Upper lobe of left lung (tissue), 6 donors: ENCODE results near the gene CCDC120. TPM values are rescaled to one million over a fixed set of nuclear protein-coding genes. Genes with fewer than 3 reads are reported as not detected.

Source experiments
- ATAC-seq, 2 donors: fragments of 200-7000 bp; cut with Tn5 transposase; one replicate each; pipeline ENCODE4 v1.9.1; 2022; ENCODE audit warnings: mild to moderate bottlenecking in 2 of 2, moderate library complexity in 2 of 2; ENCODE audit not compliant: low FRiP score in 2 of 2
- DNase-seq, 2 donors: peaks; one replicate each; pipeline ENCODE4 v3.0.0-alpha.2; 2019 to 2020
- H3K27ac ChIP-seq, 4 donors: fragments of 200-600 bp; sonication (generic); one replicate each; pipeline ENCODE4 v1.5.1; 2016 to 2019
- H3K27me3 ChIP-seq, 4 donors: fragments of 200-600 bp; sonication (generic); one replicate each; pipeline ENCODE4 v1.5.1; 2017 to 2019
- H3K36me3 ChIP-seq, 4 donors: fragments of 200-600 bp; sonication (generic); one replicate each; pipeline ENCODE4 v1.5.1; 2016 to 2019
- H3K4me1 ChIP-seq, 4 donors: fragments of 200-600 bp; sonication (generic); one replicate each; pipeline ENCODE4 v1.5.1; 2018 to 2019
- H3K4me3 ChIP-seq, 4 donors: fragments of 200-600 bp; sonication (generic); one replicate each; pipeline ENCODE4 v1.5.1; 2017 to 2019; ENCODE audit warnings: mild to moderate bottlenecking in 2 of 4, moderate library complexity in 1 of 4
- H3K9me3 ChIP-seq, 4 donors: fragments of 200-600 bp; sonication (generic); one replicate each; pipeline ENCODE4 v1.5.1; 2018 to 2019
- EP300 ChIP-seq, 4 donors: sonication (generic); formaldehyde crosslinking; IDR thresholded peaks; one replicate each; pipeline ENCODE4 v1.5.1; 2017; ENCODE audit warnings: antibody characterized with exemption in 4 of 4, control low read depth in 2 of 4
- POLR2A ChIP-seq, 4 donors: fragments of 450-650 bp; IDR thresholded peaks; one replicate each; pipeline ENCODE4 v1.5.1; 2016 to 2017; ENCODE audit warnings: antibody characterized with exemption in 4 of 4, mild to moderate bottlenecking in 2 of 4
- POLR2AphosphoS5 ChIP-seq, 2 donors: sonication (generic); formaldehyde crosslinking; IDR thresholded peaks; one replicate each; pipeline ENCODE4 v1.5.1; 2017; ENCODE audit warnings: antibody characterized with exemption in 2 of 2
- WGBS, 2 donors: methylation state at CpG; one replicate each; pipeline ENCODE4 v1.1.5; 2017 to 2018; 5-methylcytosine and 5-hydroxymethylcytosine counted together
- total RNA-seq, 6 donors: library from RNA; depleted of rRNA in 4 of 6; stranded (reverse); fragments of >200 nt in 4 of 6; gene quantifications; one replicate each; pipeline versions ENCODE4 v1.1.0 to v1.2.1, GENCODE V29; 2016 to 2021
- TF ChIP-seq, protein P1 (sequence below), 6 experiments: fragments of 450-650 bp in 4 of 6; fragments of 200-600 bp in 2 of 6; sonication (generic) in 2 of 6; IDR thresholded peaks; one replicate each; pipeline ENCODE4 v1.5.1; 2016 to 2019; ENCODE audit warnings: antibody characterized with exemption in 6 of 6
- donor health status: DM: no; HTN: no; CAD: no; lungs with moderate emphysema.
- donor health status: DM: no; HTN: yes; CAD: no; lungs with severe emphysema.

CCDC120 gene
- total RNA-seq, 6 donors from 2014 or later = 6.0 to 13.5 (median 9.9) TPM

DNA sequence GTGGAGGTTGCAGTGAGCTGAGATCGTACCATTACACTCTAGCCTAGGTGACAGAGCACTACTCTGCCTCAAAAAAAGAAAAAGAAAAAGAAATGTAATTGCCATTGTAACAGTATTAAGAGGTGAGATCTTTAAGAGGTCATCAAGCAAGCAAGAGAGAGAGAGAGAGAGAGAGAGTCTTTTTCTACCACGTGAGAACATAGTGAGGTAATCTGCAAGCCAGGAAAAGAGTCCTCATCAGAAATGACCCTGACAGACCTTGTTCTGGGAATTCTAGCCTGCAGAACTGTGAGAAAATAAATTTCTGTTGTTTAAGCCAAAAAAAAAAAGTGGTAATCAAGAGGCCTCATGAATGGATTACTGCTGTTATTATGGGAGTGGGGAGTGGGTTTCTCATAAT lies 49.8 kb downstream of the CCDC120 start:
- Histone ChIP-seq H3K36me3 (peaks cover 0 to 20% (median 6%) of the 10 kb centered on the region in 4 donors), H3K4me1 (no peaks in the 10 kb centered on the region), H3K4me3 (no peak overlapping the region), H3K27ac (no peak overlapping the region), H3K27me3 (no peaks in the 10 kb centered on the region), H3K9me3 (no peaks in the 10 kb centered on the region)
- ATAC-seq = no peak
- DNase-seq = no peak
- no peak for TF ChIP-seq POLR2A (IDR thresholded peaks at IDR 0.05)
- no peak for TF ChIP-seq EP300 (IDR thresholded peaks at IDR 0.05)
- TF ChIP-seq POLR2AphosphoS5 (IDR thresholded peaks at IDR 0.05) = no peak
- TF ChIP-seq, protein P1, sequence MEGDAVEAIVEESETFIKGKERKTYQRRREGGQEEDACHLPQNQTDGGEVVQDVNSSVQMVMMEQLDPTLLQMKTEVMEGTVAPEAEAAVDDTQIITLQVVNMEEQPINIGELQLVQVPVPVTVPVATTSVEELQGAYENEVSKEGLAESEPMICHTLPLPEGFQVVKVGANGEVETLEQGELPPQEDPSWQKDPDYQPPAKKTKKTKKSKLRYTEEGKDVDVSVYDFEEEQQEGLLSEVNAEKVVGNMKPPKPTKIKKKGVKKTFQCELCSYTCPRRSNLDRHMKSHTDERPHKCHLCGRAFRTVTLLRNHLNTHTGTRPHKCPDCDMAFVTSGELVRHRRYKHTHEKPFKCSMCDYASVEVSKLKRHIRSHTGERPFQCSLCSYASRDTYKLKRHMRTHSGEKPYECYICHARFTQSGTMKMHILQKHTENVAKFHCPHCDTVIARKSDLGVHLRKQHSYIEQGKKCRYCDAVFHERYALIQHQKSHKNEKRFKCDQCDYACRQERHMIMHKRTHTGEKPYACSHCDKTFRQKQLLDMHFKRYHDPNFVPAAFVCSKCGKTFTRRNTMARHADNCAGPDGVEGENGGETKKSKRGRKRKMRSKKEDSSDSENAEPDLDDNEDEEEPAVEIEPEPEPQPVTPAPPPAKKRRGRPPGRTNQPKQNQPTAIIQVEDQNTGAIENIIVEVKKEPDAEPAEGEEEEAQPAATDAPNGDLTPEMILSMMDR (IDR thresholded peaks at IDR 0.05) = no peak
- WGBS, 2 donors = 61 to 73% methylated on average over 2 of the region's 2 CpGs

DNA sequence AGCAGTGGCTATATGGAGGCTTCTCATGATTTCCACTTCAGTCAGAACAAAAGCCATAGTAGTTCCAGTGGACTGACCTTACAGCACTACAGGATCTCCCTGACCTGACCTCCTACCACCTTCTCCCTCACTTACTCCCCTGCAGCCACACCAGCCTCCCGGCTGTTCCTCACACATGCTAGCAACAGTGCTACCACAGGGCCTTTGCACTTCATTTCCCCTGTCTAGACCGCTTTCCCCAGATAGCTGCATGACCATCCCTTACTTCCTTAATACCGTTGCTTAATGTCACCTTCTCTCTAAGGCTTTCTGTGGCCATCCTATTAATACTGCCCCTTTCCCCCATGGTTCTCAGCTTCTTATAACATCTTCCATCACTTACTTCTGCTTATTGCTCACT lies 51.6 kb downstream of the CCDC120 start:
- TF ChIP-seq POLR2A (IDR thresholded peaks at IDR 0.05) (no peak), POLR2AphosphoS5 (IDR thresholded peaks at IDR 0.05) (no peak), EP300 (IDR thresholded peaks at IDR 0.05) (no peak)
- TF ChIP-seq, protein P1 (IDR thresholded peaks at IDR 0.05) = no peak
- H3K4me1 ChIP-seq = no peaks in the 10 kb centered on the region
- H3K9me3 ChIP-seq = no peaks in the 10 kb centered on the region
- H3K27me3 ChIP-seq = no peaks in the 10 kb centered on the region
- no peak overlapping the region for H3K27ac ChIP-seq
- DNase-seq = no peak
- H3K36me3 ChIP-seq = peaks cover 0 to 32% (median 10%) of the 10 kb centered on the region in 4 donors
- H3K4me3 ChIP-seq = no peak overlapping the region
- WGBS, 2 donors = 68 to 94% methylated on average over 3 of the region's 3 CpGs
- ATAC-seq = no peak

- H3K36me3 ChIP-seq = peaks cover 0 to 46% (median 20%) of the 10 kb centered on the region in 4 donors
- no peaks in the 10 kb centered on the region for H3K27me3 ChIP-seq
- no peak overlapping the region for H3K27ac ChIP-seq
- H3K4me1 ChIP-seq = no peaks in the 10 kb centered on the region
- H3K4me3 ChIP-seq = no peak overlapping the region
- TF ChIP-seq EP300 (IDR thresholded peaks at IDR 0.05) = no peak
- no peak for TF ChIP-seq POLR2A (IDR thresholded peaks at IDR 0.05)
- TF ChIP-seq, protein P1 (IDR thresholded peaks at IDR 0.05) = no peak
- no peak for TF ChIP-seq POLR2AphosphoS5 (IDR thresholded peaks at IDR 0.05)
- no peak for ATAC-seq
- WGBS, 2 donors = 81% methylated on average over 3 of the region's 3 CpGs; no CpG with 5 or more reads in 1 of the 2 donors
- DNase-seq = no peak
- no peaks in the 10 kb centered on the region for H3K9me3 ChIP-seq
These were observed 53.0 kb downstream of the CCDC120 start for GRCh38 chrX:49111791-49112190.

GRCh38 chrX:49116076-49116475 lies 57.3 kb downstream of the CCDC120 start:
- DNase-seq (no peak), ATAC-seq (no peak)
- Histone ChIP-seq H3K4me1 (no peaks in the 10 kb centered on the region), H3K4me3 (no peak overlapping the region), H3K9me3 (no peaks in the 10 kb centered on the region), H3K36me3 (peaks cover 0 to 74% (median 26%) of the 10 kb centered on the region in 4 donors), H3K27ac (no peak overlapping the region), H3K27me3 (no peaks in the 10 kb centered on the region)
- TF ChIP-seq POLR2A (IDR thresholded peaks at IDR 0.05) = no peak
- TF ChIP-seq POLR2AphosphoS5 (IDR thresholded peaks at IDR 0.05) = no peak
- no peak for TF ChIP-seq EP300 (IDR thresholded peaks at IDR 0.05)
- TF ChIP-seq, protein P1 (IDR thresholded peaks at IDR 0.05) = no peak
- WGBS, 2 donors = 77 to 89% methylated on average over 8 of the region's 8 CpGs

DNA sequence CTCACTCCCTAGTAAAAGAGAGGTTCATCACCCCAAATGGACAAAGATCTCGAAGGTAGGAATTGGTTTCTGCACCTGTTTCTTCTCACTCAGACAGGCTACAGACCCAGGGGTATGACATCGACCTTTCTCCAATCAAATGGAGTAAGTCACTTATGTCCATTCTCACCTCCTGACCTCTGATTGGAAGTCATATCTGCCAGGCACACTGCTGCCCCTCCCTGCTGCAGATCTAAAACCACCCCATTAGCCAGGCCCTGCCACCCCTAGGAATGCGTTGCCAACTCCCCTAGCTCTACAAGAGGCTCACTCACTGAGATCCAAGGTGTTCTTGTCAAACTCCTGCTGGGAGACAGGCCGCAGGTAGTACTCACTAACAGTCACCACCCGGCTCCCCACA lies 57.9 kb downstream of the CCDC120 start:
- no peaks in the 10 kb centered on the region for H3K4me1 ChIP-seq
- TF ChIP-seq, protein P1 (IDR thresholded peaks at IDR 0.05) = no peak
- TF ChIP-seq POLR2A (IDR thresholded peaks at IDR 0.05) (no peak), EP300 (IDR thresholded peaks at IDR 0.05) (no peak), POLR2AphosphoS5 (IDR thresholded peaks at IDR 0.05) (no peak)
- no peak overlapping the region for H3K27ac ChIP-seq
- no peaks in the 10 kb centered on the region for H3K9me3 ChIP-seq
- H3K27me3 ChIP-seq = no peaks in the 10 kb centered on the region
- WGBS, 2 donors = 87 to 93% methylated on average over 5 of the region's 5 CpGs
- H3K4me3 ChIP-seq = no peak overlapping the region
- DNase-seq (no peak), ATAC-seq (no peak)
- H3K36me3 ChIP-seq = peaks cover 0 to 77% (median 26%) of the 10 kb centered on the region in 4 donors
